IPS DF 4.7 (cell line): ENCODE data around the gene APEX2.
"Not testable (repeated sequence)": the region's sequence is repeated elsewhere in the genome, so short reads cannot be mapped to it uniquely, and the experiment has no call there.

Experiments
- DNase-seq: peaks from one replicate; pipeline ENCODE4 v3.0.0-alpha.2; 2013; ENCODE audit warnings: low spot score; ENCODE audit errors: extremely low read depth

Gene APEX2, protein sequence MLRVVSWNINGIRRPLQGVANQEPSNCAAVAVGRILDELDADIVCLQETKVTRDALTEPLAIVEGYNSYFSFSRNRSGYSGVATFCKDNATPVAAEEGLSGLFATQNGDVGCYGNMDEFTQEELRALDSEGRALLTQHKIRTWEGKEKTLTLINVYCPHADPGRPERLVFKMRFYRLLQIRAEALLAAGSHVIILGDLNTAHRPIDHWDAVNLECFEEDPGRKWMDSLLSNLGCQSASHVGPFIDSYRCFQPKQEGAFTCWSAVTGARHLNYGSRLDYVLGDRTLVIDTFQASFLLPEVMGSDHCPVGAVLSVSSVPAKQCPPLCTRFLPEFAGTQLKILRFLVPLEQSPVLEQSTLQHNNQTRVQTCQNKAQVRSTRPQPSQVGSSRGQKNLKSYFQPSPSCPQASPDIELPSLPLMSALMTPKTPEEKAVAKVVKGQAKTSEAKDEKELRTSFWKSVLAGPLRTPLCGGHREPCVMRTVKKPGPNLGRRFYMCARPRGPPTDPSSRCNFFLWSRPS

DNA sequence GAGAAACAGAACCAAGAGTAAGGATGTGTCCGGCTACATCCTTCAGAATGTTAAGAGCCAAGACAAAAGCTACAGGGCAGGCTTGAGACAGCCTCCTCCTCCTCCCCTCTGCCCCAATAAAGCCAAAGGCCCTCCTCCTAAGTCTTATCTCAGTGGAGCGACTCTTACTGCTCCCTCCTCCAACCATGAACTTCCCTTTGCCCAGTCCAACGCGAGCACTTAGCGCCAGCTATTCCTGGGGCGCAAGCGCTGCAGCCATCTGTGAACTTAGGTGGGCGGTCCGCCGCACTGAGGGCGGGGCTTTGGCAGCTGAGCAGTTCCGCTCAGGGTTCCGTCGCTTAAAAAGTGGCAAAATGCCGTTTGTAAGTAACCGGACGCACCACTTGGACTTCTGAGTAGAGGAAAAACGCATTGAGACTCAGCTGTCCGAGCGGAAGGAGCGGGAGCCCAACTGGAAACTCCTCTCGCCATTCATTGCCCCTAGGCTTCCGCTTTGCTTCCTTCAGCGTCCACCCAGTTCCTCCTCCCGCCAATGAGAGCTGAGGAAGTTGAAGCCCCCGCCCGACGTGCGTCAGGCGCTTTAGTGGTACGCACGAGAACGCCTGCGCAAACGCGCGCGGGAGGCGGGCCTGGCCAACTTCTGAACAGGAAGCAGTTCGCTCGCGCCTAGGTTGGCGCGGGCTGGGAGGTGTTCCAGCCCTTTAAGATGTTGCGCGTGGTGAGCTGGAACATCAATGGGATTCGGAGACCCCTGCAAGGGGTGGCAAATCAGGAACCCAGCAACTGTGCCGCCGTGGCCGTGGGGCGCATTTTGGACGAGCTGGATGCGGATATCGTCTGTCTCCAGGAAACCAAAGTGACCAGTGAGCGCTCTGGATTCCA is at the start of gene APEX2:
Gene APEX2 (plus strand): TSS at position 647 of the 882 bp plus-strand sequence. CDS start 60 bp downstream, at position 707.
- DNase-seq: peak; percentile 30

DNA sequence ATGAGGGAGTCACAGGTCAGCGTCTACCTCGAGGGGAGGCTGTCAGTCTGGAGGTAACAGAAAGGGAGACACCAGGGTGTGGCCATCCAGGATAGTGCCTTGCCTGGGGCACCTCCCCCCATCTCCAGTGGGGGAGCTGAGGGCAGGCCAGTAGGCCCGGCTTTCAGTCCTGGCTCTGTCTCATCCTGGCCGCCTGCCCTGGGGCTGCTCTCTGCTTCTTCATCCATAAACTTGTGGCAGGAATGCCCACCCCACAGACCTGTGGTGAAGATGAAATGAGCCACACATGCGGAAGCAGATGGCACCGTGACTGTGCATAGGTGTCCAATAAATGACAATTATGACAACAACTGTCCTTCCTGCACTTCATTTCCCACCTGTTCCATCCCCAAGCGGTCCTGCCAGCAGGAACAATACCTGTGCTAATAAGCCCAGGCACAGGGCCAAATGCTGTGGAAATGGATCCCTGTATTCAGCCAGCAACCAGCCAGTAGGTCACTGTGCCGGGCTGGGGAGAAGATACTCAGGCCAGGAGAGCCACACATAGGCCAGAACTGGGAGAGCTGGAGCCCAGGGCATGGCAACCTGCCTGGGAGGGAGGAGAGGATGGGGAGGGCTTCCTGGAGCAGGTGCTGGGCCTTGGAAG is 49.3 kb upstream of the APEX2 start:
- DNase-seq: no peak

DNA sequence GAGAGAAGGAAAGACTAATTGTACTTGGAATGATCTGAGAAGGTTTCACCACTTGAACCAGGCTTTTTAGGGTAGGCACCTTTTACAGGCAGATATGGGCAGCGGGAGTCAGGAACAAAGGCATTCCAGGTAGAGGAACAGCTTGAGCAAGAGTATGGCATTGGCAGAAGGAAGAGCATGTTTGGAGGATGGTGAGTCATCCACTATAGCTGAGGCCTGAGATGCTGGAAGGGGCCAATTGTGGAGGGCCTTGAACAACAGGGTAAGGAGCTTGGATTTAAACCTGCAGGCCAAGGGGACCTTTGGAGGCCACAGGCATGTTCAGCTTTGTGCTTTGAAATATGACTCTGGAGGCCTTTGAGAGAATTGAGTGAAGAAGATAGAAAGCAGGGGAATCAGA is 38.4 kb upstream of the APEX2 start:
- no peak for DNase-seq

DNA sequence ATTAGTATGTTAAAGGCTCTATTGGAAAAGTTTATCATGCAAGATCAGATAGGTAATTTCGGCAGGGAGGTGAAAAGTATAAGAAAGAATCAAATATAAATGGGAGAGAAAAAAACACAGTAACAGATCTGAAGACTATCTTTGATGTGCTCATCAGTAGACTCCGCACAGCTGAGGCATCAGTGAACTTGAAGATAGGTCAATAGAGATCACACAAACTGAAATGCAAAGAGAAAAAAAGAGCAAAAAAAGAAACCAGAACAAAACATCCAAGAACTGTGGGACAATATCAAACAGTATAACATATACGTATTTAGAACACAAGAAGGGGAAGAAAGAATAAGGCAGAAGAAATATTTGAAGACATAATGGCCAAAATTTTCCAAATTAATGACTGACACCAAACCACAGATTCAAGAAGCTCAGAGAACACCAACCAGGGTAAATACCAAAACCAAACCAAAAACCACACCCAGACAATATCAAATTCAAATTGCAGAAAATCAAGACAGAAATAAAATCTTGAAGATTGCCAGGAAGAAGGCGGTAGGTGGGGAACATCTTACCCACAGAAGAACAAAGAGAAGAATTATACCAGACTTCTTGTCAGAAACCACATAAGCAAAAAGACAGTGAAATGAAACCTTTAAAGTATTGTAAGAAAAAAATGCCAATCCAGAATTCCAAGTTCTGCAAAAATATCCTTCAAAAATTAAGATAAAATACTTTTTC is 35.2 kb upstream of the APEX2 start:
- no peak for DNase-seq

DNA sequence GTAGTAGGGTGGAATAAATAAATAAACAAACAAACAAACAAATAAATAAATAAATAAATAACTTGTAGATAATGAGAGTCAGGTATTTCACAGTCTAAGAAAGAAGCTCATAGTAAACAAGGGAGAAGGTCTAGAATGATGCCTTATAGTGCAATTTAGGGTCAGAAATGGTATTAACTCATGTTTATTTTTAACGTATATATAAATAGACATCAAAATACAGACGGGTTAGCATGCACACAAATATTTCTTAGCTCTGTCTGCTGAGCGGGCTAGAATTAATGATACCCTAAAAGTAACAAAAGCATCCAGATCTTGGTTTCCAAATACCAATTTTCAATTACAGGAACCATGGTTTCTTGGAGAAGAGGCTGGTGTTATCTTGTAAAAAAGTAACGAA is 22.8 kb upstream of the APEX2 start:
- DNase-seq: no peak

DNA sequence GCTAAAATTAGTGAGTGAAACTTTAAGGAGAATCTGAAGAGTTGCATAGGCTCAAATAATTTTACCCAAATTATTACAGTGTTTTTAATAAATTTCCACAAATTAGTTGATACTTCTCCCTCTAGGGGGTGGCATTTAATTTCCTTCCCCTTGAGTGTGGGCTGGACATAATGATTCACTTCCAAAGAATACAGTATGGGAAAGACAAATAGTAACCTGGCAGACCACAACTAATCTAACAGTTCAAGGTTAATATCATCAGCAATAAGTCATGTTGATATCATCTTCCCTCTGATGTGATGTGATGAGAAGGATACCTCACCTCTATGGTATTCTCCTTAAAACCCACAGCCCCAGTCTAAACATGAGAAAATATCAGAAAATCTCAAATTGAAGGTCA is 21.7 kb upstream of the APEX2 start:
- no peak for DNase-seq

DNA sequence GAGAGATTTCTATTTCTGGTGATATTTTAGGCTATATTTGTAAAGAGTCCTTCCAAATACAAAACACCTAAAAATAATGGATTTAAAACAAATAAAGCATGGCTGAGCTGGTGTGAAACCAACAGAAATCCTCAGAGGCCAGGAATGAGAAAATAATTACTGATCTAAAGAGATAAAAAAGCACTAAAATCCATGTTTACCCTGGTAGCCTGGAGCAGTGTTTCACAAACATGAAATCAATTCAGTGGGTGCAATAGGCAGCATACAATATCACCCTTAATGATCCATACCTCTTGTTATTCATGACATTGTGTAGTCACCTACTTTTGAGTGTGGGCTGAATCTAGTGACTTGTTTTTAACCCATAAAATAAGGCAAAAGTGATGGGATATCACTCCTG is 20.7 kb upstream of the APEX2 start:
- DNase-seq: no peak

DNA sequence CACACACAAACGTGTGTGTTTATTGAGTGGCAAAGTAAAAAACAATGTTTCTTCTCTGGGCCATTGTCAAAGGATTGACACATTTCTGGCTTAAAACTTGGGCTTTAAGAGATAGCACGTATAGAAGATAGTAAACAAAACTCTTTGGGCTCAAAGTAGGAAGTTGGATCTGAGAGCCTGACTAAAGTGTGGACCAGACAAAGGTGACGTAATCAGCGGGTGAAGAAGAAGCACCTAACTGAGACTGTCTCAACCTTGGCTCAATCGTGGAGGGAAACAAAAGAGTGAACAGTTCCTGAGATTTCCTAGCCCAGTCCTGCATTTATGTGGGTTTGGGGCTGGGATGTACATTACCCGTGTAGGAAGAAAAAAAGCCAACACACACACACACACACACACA is 19.8 kb upstream of the APEX2 start:
- DNase-seq: no peak

DNA sequence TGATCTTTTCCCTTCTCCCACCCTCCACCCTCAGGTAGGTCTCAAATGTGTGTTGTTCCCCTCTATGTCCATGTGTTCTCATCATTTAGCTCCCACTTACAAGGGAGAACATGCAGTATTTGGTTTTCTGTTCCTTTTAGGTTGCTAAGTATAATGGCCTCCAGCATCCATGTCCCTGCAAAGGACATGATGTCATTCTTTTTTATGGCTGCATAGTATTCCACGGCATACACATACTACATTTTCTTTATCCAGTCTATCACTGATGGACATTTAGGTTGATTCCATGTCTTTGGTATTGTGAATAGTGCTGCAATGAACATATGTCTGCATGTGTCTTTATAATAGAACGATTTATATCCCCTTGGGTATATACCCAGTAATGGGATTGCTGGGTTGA is 16.9 kb upstream of the APEX2 start:
- DNase-seq: not testable (repeated sequence)

DNA sequence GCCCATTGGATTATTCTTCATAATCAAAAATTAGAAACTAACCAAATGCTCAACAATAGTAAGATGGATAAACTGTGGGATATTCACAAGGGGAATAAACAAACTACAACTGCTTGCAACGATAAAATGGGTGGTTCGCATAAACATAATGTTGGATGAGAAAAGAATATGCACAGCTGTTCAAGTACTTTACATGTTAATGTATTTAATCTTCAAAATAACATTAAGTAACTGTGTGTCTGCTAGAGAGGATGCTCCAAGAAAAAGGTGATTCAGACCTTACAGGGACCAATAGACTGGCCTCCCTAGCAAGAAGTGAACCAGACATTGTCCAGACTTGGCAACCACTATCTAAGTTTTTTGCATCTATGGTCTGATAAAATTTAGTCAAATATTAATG is 8.5 kb upstream of the APEX2 start:
- DNase-seq: no peak

DNA sequence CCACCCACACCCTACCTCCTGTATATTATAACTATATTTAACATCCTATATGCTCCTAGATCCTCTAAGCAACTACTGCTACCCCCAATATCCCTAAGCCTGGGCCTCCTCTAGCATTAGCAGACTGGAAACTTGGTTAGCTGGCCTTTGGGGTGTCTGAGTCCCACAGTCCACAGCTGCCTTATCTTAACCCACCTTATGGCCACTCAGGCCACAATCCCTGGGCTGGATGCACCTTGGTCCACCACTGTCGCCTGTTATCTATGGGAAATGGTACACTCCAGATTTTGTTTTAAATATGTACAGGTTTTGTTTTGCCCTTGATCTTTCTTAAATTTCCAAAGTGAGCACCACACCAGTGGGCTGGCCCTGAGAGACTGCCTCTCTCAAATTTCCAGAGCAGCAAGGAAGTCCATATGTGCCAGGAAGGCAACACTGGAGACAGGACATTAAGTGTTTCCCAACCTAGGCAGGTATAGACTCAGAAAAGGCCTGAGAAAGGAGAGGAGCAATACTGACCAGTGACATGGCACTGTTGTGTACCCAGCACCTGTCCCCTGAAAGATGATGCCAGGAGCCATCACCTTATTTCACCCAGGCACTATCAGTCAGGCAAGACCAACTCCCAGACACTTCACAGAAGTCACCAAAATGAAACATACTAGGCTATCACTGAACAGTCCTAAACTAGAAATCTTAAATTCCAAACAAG is 7.1 kb upstream of the APEX2 start:
- DNase-seq: no peak

DNA sequence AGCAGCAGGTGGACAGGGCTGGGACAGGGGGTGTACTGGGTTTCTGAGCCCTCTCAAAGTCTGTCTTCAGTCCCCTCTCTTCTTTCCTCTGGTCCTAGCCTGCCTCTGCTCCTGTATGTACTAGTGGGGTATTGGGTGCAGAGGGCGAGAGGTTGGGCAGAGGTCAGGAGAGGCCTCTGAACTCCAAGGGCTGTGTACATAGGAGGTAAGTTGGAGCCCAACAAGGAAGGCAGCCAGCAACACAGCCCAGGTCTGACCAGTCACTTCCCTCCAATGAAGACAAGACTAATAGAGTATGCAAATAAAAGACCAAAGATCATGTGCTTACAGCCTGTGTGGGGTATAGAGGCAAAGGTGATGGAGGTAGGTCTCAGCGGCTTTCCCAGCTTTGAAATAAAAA is 6.1 kb upstream of the APEX2 start, which contains the start of gene PFKFB1:
Gene PFKFB1 (minus strand): TSS at position 90 of the 400 bp plus-strand sequence. CDS start 181 bp downstream, outside the sequence.
- no peak for DNase-seq

DNA sequence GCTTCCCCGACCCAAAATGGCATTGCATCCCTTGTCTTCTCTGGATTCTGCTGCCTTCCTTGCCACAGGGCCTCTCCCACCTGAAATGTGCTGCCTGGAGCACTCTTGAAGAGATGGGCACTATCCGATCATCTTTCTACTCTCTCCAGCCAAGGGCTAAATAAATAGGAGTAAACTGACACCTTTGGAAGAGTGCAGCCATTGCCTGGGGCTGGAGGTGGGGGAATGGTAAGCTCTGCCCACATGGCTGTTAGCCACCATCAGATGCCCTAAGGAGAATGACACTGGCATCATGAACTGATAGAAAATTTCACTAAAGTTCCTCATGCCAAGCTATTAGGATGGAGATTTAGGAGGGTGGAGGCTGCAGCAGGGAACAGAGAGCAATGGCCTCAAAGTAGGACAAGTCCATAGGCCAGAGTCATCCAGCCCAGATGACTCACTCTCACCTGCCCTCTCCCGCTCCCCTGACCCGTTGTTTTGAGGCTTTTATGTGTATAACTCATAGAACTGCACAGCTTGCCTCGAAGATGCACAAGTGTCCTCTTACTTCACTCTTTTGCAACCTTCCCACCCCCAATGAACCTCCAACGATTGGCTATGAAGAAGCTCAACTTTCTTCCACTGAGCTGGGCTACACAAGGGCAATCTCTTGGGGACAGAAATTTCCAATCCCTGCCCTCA is 5.4 kb upstream of the APEX2 start:
- DNase-seq: no peak

DNA sequence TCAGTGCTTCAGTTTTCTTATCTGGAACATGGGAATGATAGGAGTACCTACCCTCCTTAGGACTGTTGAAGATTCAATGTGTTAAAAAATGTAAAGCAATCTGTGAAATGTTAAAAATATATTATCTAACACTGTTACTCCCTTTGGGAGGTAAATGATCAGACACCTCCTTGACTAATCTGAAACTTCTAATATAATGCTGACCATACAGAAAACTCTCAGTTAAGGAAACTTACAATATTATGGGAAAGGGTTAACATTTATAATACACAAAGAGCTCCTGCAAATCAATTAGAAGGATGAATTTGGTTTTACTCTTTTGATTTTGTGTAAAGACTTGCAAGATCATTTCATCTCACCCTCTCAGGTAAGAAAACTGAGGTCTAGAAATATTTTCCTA is 4.5 kb upstream of the APEX2 start:
- no peak for DNase-seq

DNA sequence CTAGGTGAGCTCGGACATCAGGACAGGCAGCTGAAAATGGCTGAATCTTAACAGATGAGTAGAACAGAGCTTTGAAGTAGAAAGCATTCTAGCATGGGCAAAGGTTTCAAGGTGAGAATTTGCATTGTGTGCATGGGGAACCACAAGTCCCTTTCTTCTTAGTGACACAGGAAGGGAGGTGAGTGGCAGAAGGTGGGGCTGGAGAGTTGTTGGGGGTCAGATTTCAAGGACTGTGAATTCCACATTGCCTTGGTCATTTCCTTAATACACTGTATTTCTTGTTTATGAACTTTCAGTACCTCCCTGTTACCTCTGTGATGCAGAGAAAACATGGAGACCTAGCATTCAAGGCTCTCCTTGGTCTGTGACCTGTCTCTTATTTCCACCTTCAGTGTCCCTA is 4.1 kb downstream of the APEX2 start:
- DNase-seq: no peak

DNA sequence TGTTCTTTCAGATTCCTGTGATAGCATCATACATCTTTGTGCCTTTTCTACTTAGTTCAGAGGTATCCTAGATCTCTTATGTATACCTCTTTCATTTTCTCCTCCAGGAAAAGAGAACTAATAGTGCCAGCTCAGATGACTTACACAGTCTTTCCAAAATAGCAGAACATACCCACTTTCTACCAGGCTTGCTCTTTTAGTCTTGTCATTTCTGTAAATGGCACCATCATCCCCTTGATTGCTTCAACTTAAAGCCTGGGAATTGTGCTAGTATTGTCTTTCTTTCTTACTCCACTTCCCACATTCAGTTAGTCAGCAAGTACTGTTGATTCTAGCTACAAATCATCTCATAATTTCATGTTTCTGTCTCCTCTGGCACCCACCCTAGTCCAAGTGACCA is 5.1 kb downstream of the APEX2 start:
- DNase-seq: no peak

DNA sequence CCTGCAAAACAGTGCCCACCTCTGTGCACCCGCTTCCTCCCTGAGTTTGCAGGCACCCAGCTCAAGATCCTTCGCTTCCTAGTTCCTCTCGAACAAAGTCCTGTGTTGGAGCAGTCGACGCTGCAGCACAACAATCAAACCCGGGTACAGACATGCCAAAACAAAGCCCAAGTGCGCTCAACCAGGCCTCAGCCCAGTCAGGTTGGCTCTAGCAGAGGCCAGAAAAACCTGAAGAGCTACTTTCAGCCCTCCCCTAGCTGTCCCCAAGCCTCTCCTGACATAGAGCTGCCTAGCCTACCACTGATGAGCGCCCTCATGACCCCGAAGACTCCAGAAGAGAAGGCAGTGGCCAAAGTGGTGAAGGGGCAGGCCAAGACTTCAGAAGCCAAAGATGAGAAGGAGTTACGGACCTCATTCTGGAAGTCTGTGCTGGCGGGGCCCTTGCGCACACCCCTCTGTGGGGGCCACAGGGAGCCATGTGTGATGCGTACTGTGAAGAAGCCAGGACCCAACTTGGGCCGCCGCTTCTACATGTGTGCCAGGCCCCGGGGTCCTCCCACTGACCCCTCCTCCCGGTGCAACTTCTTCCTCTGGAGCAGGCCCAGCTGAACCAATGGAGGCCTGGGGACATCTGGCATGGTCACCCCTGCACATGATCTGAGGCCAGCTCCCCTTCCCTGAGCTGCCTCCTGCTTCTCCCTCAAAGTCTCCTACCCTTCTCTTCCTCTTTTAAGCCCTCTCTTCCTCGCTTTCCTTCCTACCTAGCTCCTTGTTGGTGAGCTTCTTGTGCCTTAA is 6.9 kb downstream of the APEX2 start:
- no peak for DNase-seq

DNA sequence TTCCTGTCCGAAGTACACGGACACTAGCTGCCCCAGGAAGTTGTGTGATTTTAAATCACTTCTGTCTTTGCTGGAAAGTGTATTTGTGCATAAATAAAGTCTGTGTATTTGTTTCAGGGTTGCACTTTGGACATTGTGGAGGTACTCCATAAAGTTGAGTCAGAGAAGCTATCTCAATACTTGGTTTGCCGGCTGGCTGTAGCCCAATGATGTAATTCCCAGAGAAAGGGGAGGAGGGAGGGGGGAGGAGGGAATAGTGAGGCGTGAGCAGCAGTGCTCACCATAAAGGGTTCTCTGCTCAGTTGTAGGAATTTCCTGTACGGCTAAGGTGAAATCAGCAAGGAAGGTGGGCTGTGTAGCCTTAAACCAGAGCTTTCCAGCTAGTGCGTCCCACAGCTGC is 7.5 kb downstream of the APEX2 start:
- no peak for DNase-seq
